GM19240 (cell line): ENCODE data around the gene RCN2.

Source experiments
- DNase-seq: peaks from one replicate; pipeline ENCODE4 v3.0.0; 2011; ENCODE audit warnings: low spot score; ENCODE audit not compliant: insufficient read length

Gene RCN2

GRCh38 chr15:76994496-76994895, 62.9 kb downstream of the RCN2 start:
- no peak for DNase-seq

- no peak for DNase-seq
Observed at GRCh38 chr15:76994971-76995945, 63.7 kb downstream of the RCN2 start, which contains the start of gene PSTPIP1. Gene PSTPIP1, plus strand, starts transcription at chr15:76995126. Its CDS starts 448 bp downstream, at chr15:76995574.

- no peak for DNase-seq
Observed at GRCh38 chr15:76996076-76996525, 64.6 kb downstream of the RCN2 start.

GRCh38 chr15:76996526-76997401, 65.2 kb downstream of the RCN2 start:
- no peak for DNase-seq

GRCh38 chr15:76998663-76999285, 67.2 kb downstream of the RCN2 start:
- no peak for DNase-seq

- DNase-seq, result no peak
Observed at GRCh38 chr15:76999996-77000395, 68.4 kb downstream of the RCN2 start.

GRCh38 chr15:77001351-77001750, 69.8 kb downstream of the RCN2 start:
- DNase-seq, result no peak

- no peak for DNase-seq
Observed at GRCh38 chr15:77001966-77002365, 70.4 kb downstream of the RCN2 start.

GRCh38 chr15:77002436-77002835, 70.9 kb downstream of the RCN2 start:
- no peak for DNase-seq

GRCh38 chr15:77002954-77003912, 71.7 kb downstream of the RCN2 start:
- DNase-seq, result peak; percentile 53
